ENCODE results near the gene ATP8A1.
A peak's percentile ranks its signal among the peaks of the same experiment; 100 is the strongest.

ATP8A1 gene

DNA sequence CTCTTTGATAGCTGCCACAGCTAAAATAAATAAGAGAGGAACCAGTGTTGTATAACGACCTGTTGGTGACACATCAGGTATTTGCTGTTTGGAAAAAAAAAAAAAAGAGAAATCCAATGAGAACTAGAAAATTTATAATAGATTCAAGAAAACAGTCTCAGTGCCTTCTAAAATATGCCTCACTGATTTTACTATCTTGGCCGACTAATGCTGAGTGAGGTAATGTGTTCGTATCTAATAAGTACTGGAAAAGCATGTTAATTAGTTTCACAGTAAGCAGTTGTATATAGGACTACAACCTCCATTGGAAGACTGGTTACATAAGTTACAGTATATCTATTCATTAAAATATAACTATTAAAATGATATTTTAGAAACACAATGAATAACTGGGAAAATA is 32.4 kb downstream of the ATP8A1 start:
- no peak for DNase-seq

DNA sequence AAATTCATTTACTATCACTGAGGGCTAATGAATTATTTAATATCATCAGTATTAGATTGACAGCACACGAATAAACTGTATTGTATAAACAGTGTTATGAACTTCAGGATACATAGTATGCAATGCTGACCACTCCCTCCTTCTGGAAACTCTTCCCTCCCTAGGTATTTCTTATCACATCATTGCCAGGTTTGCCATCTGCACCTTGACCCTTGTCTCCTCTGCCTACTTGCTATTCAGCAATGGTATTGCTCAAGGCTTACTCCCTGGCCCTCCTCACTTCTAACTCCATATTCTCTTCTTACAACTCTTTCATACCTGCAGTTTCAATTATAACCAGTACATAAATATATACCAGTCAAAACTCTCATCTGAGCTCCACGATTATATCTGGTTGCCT is 38.9 kb downstream of the ATP8A1 start:
- DNase-seq, result no peak

DNA sequence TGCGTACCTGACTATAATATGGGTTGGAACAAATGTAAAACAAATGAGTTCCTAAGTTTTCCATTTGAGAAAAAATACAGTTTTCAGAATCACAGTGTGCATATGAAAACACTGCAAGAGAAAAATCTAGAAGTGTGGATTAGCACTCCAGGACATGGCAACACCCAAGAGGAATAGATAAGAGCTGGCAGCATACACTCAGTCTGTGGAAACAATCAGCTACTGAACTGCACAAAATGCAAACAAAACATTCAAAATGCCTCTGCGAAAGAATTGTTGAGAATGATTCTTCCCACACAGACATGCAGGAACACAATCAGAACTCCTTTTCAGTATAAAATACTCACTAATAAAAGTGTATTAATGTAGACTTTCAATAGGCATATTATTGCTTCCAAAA is 39.9 kb downstream of the ATP8A1 start:
- no peak for DNase-seq

DNA sequence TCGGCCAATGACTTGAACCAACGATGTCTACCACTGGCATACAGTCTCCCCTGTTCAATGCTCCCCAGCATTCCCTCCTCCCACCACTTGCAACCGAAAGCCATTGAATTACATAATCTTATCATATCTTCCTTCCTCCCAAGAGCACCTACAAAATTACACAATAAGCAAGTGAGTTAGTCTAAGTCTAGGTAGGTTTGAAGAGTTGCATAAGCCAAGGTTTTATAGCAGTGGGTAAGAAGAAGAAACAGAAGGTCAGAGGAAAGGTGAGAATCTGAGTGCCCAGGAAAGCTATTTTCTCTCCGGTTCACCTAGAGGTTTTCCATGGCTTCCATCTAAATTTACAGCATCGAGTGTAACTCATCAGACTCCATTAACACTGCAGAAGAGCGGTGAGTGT is 40.3 kb downstream of the ATP8A1 start:
- no peak for DNase-seq

DNA sequence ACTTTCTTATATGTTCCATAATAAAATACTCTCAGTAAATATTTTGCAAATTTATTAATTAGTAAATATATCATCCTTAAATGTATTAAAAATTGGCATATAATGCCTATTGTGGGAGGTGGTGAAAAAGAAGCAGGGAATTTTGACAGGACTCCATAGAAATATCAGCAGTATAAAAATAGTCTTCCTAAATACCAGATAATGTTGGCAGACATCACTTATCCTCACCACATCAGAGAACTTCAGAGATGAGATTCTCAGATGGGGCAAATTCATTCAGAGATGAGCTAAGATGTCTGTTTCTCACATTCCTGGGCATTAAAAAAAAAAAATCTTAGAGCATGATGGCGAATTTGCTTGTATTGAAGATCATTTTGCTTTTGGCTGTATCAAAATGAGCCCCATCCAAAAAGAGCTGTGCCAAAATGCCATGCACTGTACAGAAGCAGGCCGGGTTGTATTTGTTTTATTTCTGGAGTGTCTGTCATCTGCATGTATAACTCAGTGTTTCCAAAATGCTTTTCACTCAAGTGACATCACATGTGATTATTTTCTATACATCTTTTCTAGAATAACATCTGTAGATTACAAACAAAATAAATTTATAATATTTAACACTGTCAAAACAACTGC is 41.7 kb downstream of the ATP8A1 start:
- DNase-seq, result no peak

DNA sequence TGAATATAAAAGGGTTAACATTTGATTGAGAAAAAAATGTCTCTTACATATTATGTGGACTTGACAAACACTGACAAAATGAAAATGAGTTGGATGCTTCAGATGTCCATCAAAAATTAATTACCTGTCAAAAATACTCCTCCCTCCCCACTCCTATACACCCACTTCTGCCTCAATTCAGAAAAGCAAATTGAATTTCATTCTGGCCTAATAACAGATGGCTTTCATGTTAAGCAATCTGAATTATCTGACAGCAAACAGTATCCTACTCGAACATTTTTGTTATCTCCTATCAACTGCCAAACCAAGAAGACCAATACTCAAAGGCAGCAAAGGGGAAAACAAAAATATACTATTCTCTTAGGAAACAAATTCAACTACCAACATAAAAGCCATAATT is 44.0 kb downstream of the ATP8A1 start:
- DNase-seq, result no peak

DNA sequence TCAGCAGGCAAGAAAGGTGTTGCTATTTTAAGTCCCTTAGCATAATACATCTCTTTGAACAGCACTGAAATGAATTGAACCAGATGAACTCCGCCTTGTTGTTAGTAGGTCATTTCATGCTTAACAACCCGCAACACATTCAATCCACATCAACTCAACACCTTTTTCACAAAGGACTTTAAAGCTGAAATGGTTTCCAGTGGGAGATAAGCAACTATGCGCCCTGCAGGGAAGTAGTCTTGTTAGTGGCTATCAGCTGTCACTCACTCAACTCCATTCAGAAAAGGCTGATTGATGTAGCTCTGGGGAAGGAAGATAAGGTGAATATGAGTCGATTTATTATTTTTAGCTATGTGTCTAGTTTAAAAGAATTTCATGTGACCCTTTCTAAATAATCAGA is 46.0 kb downstream of the ATP8A1 start:
- DNase-seq, result no peak

DNA sequence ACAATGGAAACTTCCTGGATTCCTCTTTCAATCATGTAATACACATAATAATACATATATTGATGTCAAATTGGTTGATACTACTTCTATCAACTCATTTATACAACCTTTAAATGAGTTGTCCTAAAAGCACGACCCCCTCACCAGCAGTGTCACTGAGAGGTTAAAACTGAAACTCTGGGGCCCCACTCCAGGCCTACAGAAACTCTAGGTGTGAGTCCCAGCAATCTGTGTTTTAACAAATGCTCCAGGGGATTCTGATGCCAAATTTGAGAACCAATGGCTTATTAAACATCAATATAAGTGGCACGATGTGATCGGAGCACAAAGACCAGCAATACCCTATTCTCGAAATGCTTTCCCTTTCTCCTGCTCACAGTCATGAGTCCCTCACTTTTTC is 47.9 kb downstream of the ATP8A1 start:
- DNase-seq, result no peak

DNA sequence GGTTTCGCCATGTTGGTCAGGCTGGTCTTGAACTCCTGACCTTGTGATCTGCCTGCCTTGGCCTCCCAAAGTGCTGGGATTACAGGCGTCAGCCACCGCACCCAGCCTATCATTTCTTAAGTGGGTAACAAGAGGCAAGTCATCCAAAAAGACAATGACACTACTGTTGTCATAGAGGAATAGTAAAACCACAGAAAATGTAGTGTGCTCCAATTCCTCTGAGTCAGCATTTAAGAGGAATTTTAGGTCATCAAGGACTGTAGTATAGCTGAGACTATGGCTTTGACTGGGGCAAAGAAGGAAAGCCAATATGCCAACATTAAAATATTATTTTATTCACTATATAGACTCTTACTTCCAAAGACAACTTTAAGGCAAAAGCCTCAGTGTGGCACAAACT is 48.4 kb downstream of the ATP8A1 start:
- no peak for DNase-seq

DNA sequence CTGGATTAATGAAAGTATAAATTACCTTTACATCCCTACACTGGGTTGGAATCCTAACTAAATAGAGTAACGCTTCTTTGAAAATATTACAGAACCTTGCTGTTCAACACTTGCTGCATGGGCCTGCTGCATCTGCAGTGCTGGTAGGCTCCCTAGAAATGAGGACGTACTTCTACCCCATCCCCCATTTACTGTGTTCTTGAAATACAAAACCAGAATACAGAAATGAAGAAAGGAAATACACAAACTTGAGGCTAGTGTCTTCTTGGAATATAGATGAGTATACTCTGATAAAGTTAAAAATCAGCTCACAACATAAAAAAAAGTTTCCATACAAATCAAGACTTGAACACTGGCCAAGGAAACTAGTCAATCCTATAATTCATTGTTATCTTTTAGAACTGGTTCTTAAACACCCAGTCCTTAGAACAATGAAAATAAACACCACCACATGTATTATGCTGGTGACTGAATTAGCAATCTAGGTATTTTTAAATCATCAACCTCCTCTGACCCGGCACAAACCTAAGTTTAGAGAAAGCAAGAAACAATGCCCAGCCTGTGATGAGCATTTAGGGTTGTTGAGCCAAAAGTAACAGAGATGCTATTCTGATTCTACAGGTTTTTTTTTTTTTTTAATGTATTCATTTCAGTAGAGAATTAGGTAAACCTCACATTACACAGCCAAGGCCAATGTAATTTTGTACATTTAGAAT is 49.7 kb downstream of the ATP8A1 start:
- no peak for DNase-seq

DNA sequence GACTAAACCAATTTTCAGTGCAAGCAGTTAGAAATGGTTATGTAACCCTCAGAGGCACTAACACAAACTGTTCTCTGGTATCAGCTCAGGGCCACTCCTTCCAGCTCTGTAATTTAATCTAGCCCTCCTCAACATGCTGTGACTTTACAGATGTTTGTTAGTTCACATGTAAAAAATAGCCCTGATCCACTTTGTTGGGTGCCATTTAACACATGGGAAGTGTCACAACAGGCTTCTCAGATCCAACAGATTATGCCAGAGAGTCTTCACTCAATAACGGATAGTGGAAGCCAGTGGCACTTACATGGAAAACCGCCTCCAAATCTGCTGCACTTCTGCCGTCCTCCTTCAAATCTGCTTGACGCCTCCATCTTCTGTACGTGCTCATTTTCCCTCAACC is 51.6 kb downstream of the ATP8A1 start:
- DNase-seq, result no peak

DNA sequence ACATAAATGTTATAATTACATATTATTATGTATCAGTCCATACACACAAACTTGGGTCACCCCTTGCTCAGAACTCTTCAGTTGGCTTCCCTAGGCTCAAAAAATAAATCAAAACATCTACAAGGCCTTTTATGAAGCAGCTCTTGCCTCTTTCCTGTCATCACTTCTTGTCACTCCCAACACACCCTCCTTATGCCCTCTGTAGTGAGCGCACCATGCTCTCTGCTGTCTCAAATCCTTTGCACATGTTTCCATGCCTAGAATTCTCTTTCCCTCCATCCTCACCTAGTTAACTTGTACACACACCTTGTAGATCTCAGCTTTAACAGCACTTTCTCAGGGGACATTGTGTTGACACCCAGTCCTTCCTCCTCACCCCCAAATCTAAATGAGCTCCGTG is 53.0 kb downstream of the ATP8A1 start:
- DNase-seq, result no peak

DNA sequence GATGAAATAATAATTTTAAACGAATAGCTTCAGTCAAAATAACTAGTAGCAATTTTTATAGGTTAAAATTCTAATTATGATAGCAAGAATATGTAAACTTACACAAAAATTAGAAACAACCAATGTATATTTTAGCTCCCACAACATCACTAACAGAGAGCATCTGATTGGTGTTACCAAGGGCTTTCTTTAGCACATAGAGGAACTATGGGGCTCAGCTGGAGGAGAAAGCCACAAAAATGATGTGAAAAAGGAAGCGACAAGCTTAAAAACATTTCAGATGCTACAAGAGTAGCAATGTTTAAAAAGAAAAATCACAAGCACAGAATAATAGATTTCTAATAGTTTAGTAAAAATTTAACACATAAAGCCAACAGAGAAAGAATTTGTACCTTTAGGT is 56.3 kb downstream of the ATP8A1 start:
- DNase-seq, result no peak

DNA sequence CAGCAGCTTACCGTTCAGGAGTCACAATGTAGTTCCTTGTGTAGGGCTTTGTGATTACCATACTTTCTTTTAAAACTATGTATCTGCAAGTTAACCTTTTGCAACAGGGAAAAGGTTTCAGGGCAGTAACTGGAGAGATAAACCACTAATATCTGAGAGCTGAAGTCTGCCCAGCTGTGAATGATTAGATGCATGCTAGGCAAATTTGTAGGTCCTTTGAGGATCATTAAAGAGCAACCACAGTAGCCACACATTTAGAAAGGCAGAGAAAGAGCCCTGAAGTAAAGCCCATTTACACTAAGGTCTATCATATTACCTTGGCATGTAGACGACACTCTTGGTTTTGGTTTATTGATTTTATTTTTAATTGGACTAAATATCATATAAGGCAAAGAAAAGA is 60.0 kb downstream of the ATP8A1 start:
- DNase-seq, result peak; percentile 13

DNA sequence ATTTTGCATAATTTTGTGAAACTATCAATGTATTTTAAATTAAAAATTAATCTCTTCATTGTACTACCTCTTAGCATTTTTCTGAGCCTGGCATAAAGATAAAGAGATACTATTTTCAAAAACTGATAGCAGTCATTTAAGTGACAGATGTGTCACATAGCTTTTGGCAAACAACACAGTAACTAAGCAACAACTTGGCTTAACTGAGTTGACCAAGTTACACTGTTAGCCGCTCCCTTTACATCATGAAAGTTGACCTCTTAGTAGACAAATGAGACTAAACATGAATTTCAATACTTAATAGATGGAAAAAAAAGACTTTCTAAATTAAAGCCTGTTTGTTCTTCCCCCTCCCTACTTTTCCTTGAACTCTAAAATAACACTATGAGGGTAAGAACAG is 62.0 kb downstream of the ATP8A1 start:
- no peak for DNase-seq

DNA sequence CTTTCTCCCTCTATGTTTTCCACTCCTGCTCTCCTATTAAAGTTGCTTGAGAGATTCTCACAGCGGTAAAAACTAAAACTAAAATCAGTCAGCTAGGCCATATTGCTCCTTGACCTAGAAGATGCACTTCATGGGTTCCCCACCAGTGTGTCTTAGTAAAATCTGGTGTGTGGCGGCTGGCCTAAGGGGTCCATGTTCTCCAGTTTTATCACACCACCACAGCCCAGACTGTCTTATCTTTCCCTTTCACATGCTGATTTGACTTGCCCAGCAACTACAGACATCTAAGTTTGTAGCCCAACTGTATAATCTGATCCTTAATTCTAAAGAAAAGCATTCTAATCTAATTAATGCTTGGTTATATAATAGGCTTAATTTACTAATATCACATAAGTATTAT is 68.0 kb downstream of the ATP8A1 start:
- no peak for DNase-seq

DNA sequence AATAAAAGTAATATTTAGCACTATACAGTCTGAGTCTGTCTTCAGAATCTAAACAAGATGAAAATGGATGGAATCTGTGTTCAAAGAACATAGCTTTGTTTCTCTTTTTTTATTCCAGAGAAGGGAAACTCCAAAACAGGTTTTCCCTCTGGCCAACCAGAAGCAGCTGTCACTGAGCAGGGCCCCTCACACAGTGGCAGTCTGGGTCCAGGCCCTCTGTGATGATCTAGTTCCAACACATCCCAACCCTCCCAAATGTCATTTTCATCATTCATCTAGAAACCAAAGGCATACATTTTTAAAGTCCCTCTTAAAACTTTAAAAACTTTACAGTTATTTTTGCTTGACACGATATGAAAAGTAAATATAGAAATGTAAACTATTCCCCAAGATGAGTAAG is 70.1 kb downstream of the ATP8A1 start:
- DNase-seq, result no peak

DNA sequence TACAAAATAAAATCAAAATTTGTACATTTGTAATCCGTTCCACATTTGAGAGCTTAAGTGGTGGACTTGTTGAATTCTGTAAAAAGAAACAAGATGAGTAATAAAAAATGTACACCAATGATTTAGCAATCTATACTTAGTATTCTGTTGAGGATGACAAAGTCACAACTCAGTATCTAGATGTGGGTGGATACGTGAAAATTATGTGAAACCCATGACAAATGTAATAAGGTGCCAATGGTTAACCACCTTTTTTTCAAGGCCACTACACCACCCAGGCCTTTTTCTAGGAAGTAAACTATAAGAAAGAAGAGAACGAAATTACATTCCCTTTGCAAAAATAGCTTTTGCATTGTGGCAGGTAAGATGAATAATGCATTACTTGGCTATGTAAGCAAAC is 77.0 kb downstream of the ATP8A1 start:
- no peak for DNase-seq

DNA sequence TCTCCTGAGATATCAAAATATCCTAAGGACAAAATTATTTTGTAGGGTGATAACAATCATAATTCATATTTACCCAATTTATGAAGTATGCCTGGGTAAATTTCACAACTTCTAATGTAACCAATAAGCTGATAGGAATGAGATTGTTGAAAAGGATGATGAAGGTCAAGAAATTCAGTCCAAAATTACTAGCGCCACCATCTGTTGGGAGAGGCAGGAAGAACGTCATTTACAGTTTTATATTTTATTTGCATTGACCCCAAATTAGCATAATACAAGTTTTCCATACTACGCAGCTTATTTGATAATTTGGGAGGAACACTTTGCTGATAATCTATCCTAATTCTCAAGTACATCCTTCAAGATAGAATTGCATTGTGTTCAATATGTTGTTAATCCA is 78.7 kb downstream of the ATP8A1 start:
- DNase-seq, result no peak

DNA sequence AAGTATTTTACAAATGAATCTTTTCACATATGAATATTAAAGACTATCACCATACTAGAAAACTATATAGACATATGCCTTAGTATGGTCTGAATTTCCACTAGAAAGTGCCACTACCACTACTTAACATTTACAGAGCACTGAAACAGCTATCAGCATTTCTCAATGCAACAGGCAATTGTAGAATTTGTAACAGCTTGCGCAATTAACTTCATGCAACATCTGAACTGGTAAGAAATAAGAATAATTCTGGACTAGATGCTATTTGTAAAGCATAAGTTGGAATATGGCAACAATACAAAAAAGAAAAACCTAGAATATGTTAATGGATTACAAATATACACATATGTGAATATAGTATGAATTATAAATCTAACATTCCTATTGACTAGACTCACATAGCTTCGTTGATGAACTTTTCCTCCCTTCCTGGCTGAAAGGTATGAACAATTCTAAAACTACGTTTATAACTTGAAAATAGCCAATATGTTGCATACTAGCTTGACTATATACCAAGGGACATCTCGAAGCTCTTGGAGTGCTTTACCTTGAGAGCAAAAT is 82.0 kb downstream of the ATP8A1 start:
- DNase-seq, result no peak

DNA sequence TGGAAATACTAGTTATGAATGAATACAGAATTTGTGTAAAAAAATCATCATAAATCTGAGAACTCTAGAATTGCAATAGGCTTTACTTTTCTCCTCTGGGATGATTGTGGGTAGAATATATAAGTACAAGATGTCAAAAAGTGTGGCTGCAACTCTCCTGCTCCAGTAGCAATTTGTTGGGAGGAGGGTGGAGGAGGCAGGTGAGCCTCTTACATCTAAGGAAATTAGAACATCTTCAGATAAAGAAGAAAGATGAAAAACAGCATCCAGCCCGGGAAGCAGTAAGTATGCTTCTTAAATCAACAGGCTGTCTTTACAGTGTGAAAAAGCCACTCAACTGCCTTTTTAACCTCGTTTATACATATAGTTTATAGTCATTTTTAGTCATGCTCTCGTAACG is 83.7 kb downstream of the ATP8A1 start:
- DNase-seq, result no peak

DNA sequence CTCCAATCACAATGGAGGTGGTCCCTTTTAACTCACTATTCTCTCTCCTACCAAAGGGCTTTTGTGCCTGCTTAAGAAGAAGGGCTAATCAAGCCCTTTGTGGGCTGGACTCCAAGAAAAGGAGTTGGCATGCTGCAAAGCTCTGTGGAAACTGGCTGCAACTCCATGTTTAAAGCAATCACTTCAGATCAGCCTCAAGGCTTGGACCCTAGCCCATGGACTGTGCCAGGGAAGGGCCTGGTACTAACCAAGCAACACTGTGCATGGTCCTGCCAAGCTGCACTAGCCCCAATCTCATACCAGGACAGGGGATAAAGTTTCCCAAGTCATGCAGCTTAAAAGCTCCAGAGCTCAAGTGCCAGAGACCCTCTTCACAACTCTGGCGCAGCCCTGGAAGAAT is 86.7 kb downstream of the ATP8A1 start:
- no peak for DNase-seq

DNA sequence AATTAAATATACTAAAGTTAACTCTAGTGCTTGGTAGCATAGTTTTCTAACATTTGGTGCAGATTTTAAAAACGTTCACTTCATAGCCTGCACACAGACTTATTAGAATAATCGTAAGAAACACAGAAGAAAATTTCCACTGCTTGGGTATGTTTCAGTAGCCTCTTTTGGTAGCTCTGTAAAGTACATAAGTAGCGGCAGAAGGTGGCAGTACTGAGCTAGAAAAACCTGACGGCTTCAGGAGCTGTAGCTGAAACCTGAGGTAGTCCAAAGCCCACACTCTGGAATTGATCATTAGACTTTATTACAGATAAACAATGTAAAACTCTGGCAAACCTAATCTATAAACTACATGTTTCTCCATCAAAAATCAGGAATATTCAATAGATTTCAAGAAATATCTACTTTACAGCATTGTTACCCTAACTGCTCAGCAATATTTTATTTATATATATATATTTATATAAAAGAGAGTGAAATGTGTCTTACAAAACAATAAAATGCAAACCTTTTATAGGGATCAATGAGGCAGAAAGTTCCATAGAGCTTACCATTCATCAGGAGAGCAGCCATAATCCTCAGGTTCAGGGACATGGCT is 88.2 kb downstream of the ATP8A1 start:
- DNase-seq, result peak; percentile 33

DNA sequence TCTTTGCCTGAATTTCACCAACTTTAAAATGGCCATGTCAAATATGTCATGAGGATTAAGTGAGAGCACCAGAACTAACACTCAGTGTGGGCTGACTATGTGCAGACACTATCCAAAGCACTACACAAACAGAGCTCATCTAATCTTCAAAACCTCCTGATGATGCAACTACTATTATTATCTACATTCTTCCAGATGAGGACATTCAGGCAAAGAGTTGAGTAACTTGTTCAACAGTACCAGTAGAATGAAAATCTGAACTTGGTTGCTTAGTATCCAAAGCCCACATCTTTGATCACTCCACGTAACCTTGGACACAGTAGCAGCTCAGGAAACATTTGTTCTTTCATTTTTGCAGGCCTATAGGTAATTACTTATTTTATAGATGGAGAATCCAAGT is 90.1 kb downstream of the ATP8A1 start:
- DNase-seq, result no peak

DNA sequence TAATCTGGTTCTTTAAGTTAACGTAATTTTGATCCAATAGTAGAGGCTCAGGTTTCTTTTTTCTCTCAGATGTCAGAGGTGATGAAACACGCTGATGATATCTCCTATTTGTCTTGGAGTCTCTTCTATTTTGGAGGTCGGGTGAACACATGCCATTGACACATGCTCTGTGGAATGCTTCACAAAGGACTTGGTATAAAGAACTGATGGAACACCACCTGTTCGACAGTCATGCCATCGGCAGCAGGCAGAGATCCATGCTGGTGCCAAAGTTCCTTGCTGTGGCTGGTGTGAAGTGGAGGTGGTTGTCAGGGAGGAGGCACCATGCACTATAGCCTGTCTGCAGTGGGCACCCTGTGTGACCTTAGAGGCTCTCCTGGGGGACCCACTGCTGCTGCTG is 94.9 kb downstream of the ATP8A1 start:
- no peak for DNase-seq

Measured in NCI-H2107 (cell line).